GM12872 (cell line): ENCODE measurements around the gene AK2.

Experiments used
- TF ChIP-seq, protein P1 (sequence below): IDR thresholded peaks from 3 replicates; pipeline ENCODE4 v1.5.1; 2011; ENCODE audit warnings: low read depth, mild to moderate bottlenecking, low read length, moderate library complexity; ENCODE audit not compliant: insufficient read depth

AK2 gene

GRCh38 chr1:33047290-33047689 is 10.6 kb upstream of the AK2 start:
- TF ChIP-seq, protein P1, sequence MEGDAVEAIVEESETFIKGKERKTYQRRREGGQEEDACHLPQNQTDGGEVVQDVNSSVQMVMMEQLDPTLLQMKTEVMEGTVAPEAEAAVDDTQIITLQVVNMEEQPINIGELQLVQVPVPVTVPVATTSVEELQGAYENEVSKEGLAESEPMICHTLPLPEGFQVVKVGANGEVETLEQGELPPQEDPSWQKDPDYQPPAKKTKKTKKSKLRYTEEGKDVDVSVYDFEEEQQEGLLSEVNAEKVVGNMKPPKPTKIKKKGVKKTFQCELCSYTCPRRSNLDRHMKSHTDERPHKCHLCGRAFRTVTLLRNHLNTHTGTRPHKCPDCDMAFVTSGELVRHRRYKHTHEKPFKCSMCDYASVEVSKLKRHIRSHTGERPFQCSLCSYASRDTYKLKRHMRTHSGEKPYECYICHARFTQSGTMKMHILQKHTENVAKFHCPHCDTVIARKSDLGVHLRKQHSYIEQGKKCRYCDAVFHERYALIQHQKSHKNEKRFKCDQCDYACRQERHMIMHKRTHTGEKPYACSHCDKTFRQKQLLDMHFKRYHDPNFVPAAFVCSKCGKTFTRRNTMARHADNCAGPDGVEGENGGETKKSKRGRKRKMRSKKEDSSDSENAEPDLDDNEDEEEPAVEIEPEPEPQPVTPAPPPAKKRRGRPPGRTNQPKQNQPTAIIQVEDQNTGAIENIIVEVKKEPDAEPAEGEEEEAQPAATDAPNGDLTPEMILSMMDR: no peak

DNA sequence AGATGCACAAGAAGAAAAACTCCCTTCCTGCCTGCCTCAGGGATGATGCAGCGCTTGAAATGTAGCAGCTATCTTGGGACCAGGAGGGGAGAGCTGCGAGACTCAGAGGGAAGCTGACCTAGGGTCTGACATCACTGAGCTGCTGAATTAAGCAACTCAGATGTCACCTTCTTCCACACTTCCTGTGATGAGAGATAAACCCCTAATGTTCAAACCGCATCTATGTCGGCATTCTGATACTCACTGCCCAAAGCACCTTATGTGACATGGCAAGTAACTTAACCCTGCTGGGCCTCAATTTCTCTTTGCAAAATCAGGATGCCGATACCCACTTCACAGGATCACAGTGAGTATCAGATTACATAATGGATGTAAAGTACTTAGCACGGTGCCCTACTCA is 9.1 kb upstream of the AK2 start:
- TF ChIP-seq, protein P1: no peak

- TF ChIP-seq, protein P1: no peak
Observed at GRCh38 chr1:33045246-33045645, 8.6 kb upstream of the AK2 start.

- TF ChIP-seq, protein P1: no peak
Observed at GRCh38 chr1:33043267-33044092, 6.8 kb upstream of the AK2 start.

DNA sequence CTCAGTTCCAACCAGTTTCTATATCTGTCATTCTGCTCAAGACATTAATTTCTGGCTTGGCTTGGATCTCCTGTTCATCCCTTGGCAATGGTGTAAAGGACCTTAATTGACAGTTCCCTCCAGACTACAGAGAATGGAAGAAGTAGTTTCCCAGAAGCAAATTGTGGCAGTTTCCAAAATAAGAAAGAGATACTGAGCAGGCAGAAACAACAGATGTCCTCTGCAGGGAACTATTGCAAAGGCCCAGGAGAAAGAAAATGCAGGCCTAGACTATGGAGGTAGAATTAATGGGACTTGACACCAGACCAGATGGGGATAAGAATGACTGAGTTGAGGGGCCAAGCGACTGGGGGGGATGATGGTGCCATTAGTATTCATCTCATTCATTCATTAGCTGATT is 6.1 kb upstream of the AK2 start:
- TF ChIP-seq, protein P1: no peak

GRCh38 chr1:33041026-33041425 is 4.3 kb upstream of the AK2 start:
- TF ChIP-seq, protein P1: no peak

GRCh38 chr1:33039840-33040239 is 3.2 kb upstream of the AK2 start:
- TF ChIP-seq, protein P1: no peak
